ENCODE results near the gene ZNF221.

GRCh38 chr19:43908659-43909058 lies 42.4 kb upstream of the ZNF221 start:
- TF ChIP-seq POLR2A (IDR thresholded peaks at IDR 0.05; ENCODE audit: low read depth, low read length) (no peak), EZH2 (IDR thresholded peaks at IDR 0.05; ENCODE audit: borderline replicate concordance, low read depth, low read length, severe bottlenecking) (no peak), CTCF (IDR thresholded peaks at IDR 0.05; ENCODE audit: extremely low read depth in 1 of 2, insufficient read depth in 1 of 2, low read depth in 1 of 2, low read length in 2 of 2) (no peak), POLR2AphosphoS5 (IDR thresholded peaks at IDR 0.05; ENCODE audit: insufficient read depth, low read depth, low read length) (no peak), JUN (IDR thresholded peaks at IDR 0.05; ENCODE audit: borderline replicate concordance, insufficient read depth, insufficient read length, low read depth) (no peak)
